Neutrophil (primary cell): ENCODE results near the gene IQGAP2.

Experiments used
- H3K27ac ChIP-seq: fragments of 200-600 bp; sonication (generic); 2 replicates; pipeline ENCODE4 v1.5.1; 2016; ENCODE audit warnings: mild to moderate bottlenecking, moderate library complexity
- H3K27me3 ChIP-seq: fragments of 200-600 bp; sonication (generic); 2 replicates; pipeline ENCODE4 v1.6.0; 2016; ENCODE audit warnings: mild to moderate bottlenecking
- H3K36me3 ChIP-seq: fragments of 200-600 bp; sonication (generic); 2 replicates; pipeline ENCODE4 v1.5.1; 2017
- H3K4me1 ChIP-seq, 2 experiments: fragments of 200-600 bp in 1 of 2; sonication (generic) in 1 of 2; 1 replicate in 1 of 2; 2 replicates in 1 of 2; pipeline versions ENCODE4 v1.5.1 to v1.6.1; 2013 to 2016; ENCODE audit warnings: low read depth in 1 of 2, low read length in 1 of 2, mild to moderate bottlenecking in 1 of 2, moderate library complexity in 1 of 2; ENCODE audit not compliant: control insufficient read depth in 1 of 2, insufficient read depth in 1 of 2
- H3K4me3 ChIP-seq, 2 experiments: fragments of 200-600 bp in 1 of 2; sonication (generic) in 1 of 2; 1 replicate in 1 of 2; 2 replicates in 1 of 2; pipeline ENCODE4 v1.5.1; 2013 to 2016; ENCODE audit warnings: low read depth in 1 of 2, low read length in 1 of 2, mild to moderate bottlenecking in 1 of 2, moderate library complexity in 1 of 2
- H3K9me3 ChIP-seq: fragments of 200-600 bp; sonication (generic); 2 replicates; pipeline ENCODE4 v1.5.1; 2016
- TF ChIP-seq, protein P1 (sequence below): fragments of 200-600 bp; sonication (generic); IDR thresholded peaks from 2 replicates; pipeline ENCODE4 v1.5.1; 2016; ENCODE audit warnings: antibody characterized with exemption

Gene IQGAP2

DNA sequence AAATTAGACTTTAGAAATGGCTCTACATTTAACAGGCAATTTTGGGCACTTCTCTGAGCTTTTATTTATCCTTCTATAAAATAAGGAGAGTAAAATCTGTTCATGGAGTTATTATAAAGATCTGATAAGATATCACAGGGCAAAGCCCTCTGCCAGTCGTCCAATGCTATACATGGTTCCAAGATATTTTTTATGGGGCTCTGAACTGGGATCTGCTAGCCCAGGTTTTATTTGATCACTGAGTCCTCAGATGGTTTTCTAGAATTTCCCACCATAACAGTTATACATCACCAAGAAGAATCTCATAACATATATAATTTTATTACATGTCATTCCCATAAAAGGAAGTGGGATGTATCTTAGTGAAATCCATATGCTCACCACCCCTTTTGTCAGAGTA, 23.2 kb upstream of the IQGAP2 start:
- no peaks in the 10 kb centered on the region for H3K9me3 ChIP-seq
- peaks cover 0 to 4% of the 10 kb centered on the region in 2 experiments for H3K4me1 ChIP-seq
- TF ChIP-seq, protein P1, sequence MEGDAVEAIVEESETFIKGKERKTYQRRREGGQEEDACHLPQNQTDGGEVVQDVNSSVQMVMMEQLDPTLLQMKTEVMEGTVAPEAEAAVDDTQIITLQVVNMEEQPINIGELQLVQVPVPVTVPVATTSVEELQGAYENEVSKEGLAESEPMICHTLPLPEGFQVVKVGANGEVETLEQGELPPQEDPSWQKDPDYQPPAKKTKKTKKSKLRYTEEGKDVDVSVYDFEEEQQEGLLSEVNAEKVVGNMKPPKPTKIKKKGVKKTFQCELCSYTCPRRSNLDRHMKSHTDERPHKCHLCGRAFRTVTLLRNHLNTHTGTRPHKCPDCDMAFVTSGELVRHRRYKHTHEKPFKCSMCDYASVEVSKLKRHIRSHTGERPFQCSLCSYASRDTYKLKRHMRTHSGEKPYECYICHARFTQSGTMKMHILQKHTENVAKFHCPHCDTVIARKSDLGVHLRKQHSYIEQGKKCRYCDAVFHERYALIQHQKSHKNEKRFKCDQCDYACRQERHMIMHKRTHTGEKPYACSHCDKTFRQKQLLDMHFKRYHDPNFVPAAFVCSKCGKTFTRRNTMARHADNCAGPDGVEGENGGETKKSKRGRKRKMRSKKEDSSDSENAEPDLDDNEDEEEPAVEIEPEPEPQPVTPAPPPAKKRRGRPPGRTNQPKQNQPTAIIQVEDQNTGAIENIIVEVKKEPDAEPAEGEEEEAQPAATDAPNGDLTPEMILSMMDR, result no peak
- H3K36me3 ChIP-seq, result no peaks in the 10 kb centered on the region
- no peaks in the 10 kb centered on the region for H3K27me3 ChIP-seq
- H3K27ac ChIP-seq, result no peak overlapping the region
- H3K4me3 ChIP-seq, result no peak overlapping the region

DNA sequence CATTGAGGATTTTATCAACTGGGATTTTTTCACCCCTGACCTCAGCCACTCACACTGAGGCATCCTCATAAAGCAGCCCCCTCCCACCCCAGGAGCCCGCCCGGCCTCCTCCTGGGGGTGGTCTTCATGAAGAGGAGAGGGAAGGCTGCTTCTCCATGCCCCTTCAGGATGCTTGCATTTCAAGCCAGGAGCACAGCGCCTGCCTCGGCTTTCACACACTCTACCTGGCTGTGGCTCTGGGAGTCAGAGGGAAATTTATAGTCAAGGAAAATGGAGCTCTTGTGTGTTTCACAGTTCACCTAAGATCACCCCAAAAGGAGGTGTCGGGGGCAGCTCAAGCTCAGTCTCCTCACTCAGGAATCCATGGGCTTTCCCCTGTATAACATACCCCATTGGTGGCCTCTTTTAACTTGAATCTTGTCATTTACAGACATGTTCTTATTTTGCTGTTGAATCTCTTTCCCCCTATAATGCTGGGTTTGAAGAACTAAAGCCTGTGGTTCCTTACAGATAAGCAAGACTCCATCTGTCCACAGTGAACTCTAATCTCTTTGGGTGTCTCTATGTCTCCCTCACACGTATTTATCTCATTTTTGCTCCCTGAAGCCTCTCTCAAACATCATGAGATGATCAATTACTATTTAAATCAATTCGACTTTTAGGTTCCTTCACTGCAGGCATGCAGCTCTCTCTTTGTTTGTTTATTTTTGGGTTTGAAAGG, 22.6 kb upstream of the IQGAP2 start:
- H3K36me3 ChIP-seq, result no peaks in the 10 kb centered on the region
- H3K27me3 ChIP-seq, result no peaks in the 10 kb centered on the region
- no peak overlapping the region for H3K27ac ChIP-seq
- no peaks in the 10 kb centered on the region for H3K9me3 ChIP-seq
- H3K4me3 ChIP-seq, result no peak overlapping the region
- TF ChIP-seq, protein P1, result no peak
- H3K4me1 ChIP-seq, result peaks cover 0 to 4% of the 10 kb centered on the region in 2 experiments

DNA sequence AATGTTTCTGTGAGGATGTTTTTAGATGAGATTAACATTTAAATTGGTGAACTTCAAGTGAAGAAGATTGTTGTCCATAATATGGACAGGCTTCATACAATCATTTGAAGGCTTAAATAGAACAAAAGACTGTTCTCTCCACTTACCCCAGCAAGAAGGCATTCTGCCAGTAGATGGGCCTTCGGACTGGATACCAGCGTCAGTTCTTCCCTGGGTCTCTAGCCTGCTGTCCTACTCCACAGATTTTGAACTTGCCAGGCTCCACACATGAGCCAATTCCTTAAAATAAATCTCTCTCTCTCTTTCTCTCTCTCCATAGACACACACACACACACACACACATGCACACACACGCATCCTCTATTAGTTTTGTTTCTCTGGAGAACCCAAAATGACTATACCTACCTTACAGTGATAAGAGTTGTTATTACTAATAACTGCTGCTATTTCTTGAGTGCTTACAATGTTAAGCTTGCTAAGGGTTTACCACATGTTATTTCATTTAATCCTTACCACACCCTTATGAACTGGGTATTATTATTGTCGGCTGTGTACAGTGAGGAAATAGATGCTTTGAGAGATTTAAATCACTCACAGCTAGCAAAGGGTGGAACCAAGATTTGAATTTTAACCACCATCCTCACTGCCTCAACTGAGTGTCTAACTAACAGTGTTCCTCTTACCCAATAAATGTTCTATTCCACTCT, 19.8 kb upstream of the IQGAP2 start:
- Histone ChIP-seq H3K4me1 (peaks cover 3 to 4% of the 10 kb centered on the region in 2 experiments), H3K36me3 (no peaks in the 10 kb centered on the region), H3K4me3 (no peak overlapping the region), H3K27me3 (no peaks in the 10 kb centered on the region), H3K9me3 (no peaks in the 10 kb centered on the region), H3K27ac (no peak overlapping the region)
- TF ChIP-seq, protein P1, result no peak

DNA sequence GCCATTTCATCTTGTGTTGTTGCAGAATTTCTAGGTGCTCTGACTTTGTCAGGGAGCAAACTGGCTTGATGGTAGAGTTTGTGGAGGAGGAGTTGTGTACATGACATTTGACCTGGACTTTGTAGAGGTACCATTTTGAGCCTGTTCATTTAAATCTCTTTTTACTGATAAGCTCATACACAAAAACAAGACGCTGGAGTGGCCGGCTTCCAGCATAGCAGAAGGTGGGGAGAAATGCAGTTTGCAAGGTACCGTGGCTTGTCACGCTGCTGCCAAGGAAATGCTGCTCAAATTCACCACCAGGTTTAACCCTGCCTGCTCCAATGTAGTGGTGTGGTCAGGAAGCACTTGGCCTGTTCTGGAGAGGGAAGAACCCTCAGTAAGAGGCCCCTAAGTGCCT, 18.9 kb upstream of the IQGAP2 start:
- no peak overlapping the region for H3K27ac ChIP-seq
- no peaks in the 10 kb centered on the region for H3K36me3 ChIP-seq
- H3K27me3 ChIP-seq, result no peaks in the 10 kb centered on the region
- H3K4me3 ChIP-seq, result no peak overlapping the region
- peaks cover 1 to 3% of the 10 kb centered on the region in 2 experiments for H3K4me1 ChIP-seq
- H3K9me3 ChIP-seq, result no peaks in the 10 kb centered on the region
- TF ChIP-seq, protein P1, result no peak

DNA sequence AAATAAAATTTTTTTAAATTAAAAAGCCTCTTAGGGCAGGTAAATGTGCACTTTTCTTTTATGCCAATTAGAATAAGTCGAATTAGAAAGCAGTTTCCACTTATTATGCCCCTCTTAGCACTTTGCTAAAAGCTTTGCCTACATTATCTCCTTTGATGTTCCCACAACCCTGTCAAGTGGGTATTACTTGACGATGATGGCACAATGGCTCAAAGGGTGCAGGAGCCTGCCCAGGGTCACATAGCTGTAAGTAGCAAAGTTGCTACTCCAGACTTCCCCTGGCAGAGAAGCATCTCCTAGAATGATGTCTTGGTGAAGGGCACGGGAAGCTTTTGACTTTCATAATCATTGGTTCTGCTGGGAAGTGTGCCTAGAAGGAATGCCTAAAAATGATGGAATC, 18.4 kb upstream of the IQGAP2 start:
- Histone ChIP-seq H3K27me3 (no peaks in the 10 kb centered on the region), H3K9me3 (no peaks in the 10 kb centered on the region), H3K4me1 (peaks cover 0 to 3% of the 10 kb centered on the region in 2 experiments), H3K4me3 (no peak overlapping the region), H3K36me3 (no peaks in the 10 kb centered on the region), H3K27ac (no peak overlapping the region)
- TF ChIP-seq, protein P1, result no peak
